ENCODE data around the gene IQSEC1.

GRCh38 chr3:12994607-12995388 lies 78.4 kb downstream of the IQSEC1 start:
- TF ChIP-seq CTCF (IDR thresholded peaks at IDR 0.05; ENCODE audit: insufficient read depth, low read length, poor library complexity, severe bottlenecking) (peak; percentile 86), EZH2phosphoT487 (conservative IDR thresholded peaks at IDR 0.05; ENCODE audit: low read length) (no peak)
